GM12892 (cell line): ENCODE data around the gene SIT1.

ENCODE experiments used
- POLR2A ChIP-seq: IDR thresholded peaks from 2 replicates; pipeline ENCODE4 v1.6.1; 2011; ENCODE audit warnings: low read depth, low read length, control low read depth
- POLR2AphosphoS5 ChIP-seq: IDR thresholded peaks from 2 replicates; pipeline ENCODE4 v1.6.1; 2011; ENCODE audit warnings: low read depth, low read length, control low read depth

GRCh38 chr9:35643046-35643445 lies 7.7 kb downstream of the SIT1 start:
- no peak for TF ChIP-seq POLR2A
- TF ChIP-seq POLR2AphosphoS5: no peak
